CD4-positive, alpha-beta T cell (primary cell): Measurements from ENCODE around the gene FNDC1. TPM values are rescaled to one million over a fixed set of nuclear protein-coding genes. Genes with fewer than 3 reads are reported as not detected.

Experiments used
- ATAC-seq: fragments of 200-7000 bp; cut with Tn5 transposase; one replicate; pipeline ENCODE4 v1.10.0; 2022; ENCODE audit warnings: mild to moderate bottlenecking; ENCODE audit not compliant: poor library complexity
- CTCF ChIA-PET: fragments of 350-600 bp; sonication (Branson Sonifier 250); formaldehyde crosslinking; loops from one replicate; lab custom pipeline; 2021; ENCODE audit warnings: antibody characterized with exemption, inconsistent platforms; lab: Charles Lee
- POLR2A ChIA-PET: fragments of 350-600 bp; sonication (Branson Sonifier 250); formaldehyde crosslinking; loops from one replicate; lab custom pipeline; 2021; ENCODE audit warnings: antibody characterized with exemption, inconsistent platforms; lab: Charles Lee
- DNase-seq, 14 experiments: peaks; one replicate each; pipeline ENCODE4 v3.0.0-alpha.2; 2013 to 2020; ENCODE audit warnings: mixed read lengths in 2 of 14
- H3K27ac ChIP-seq, 2 donors: one replicate each; pipeline versions ENCODE4 v1.5.1 to v1.7.0; 2013; ENCODE audit warnings: low read length in 2 of 2, low read depth in 1 of 2, mild to moderate bottlenecking in 1 of 2
- H3K27me3 ChIP-seq, 2 experiments: 1 replicate in 1 of 2; 2 replicates in 1 of 2; pipeline versions ENCODE4 v1.6.1 to v1.7.0; 2013; ENCODE audit warnings: low read length in 2 of 2, control low read depth in 1 of 2, mild to moderate bottlenecking in 1 of 2, moderate library complexity in 1 of 2; ENCODE audit not compliant: insufficient read depth in 2 of 2, control insufficient read depth in 1 of 2
- H3K36me3 ChIP-seq: one replicate; pipeline ENCODE4 v1.6.1; 2013; ENCODE audit warnings: low read length, control low read depth; ENCODE audit not compliant: insufficient read depth
- H3K4me1 ChIP-seq: one replicate; pipeline ENCODE4 v1.6.1; 2013; ENCODE audit warnings: low read length, control low read depth; ENCODE audit not compliant: insufficient read depth
- H3K4me3 ChIP-seq: one replicate; pipeline ENCODE4 v1.5.1; 2013; ENCODE audit warnings: mild to moderate bottlenecking, low read length, moderate library complexity
- H3K9me3 ChIP-seq, 2 experiments: 1 replicate in 1 of 2; 2 replicates in 1 of 2; pipeline versions ENCODE4 v1.6.1 to v1.7.0; 2013; ENCODE audit warnings: low read length in 2 of 2, mild to moderate bottlenecking in 2 of 2, control low read depth in 1 of 2, moderate library complexity in 1 of 2; ENCODE audit not compliant: control insufficient read depth in 1 of 2, insufficient read depth in 1 of 2
- H3K27ac Mint-ChIP-seq: one replicate; pipeline ENCODE4 v1.8.0; 2020; ENCODE audit warnings: mixed read lengths
- H3K27me3 Mint-ChIP-seq: one replicate; pipeline ENCODE4 v1.8.0; 2021; ENCODE audit warnings: mixed read lengths
- H3K36me3 Mint-ChIP-seq: one replicate; pipeline ENCODE4 v1.8.0; 2021; ENCODE audit warnings: low read depth, mixed read lengths
- H3K4me1 Mint-ChIP-seq: one replicate; pipeline ENCODE4 v1.8.0; 2021; ENCODE audit warnings: low read depth, mixed read lengths
- H3K4me3 Mint-ChIP-seq: one replicate; pipeline ENCODE4 v1.8.0; 2020; ENCODE audit warnings: mild to moderate bottlenecking, mixed read lengths
- H3K9me3 Mint-ChIP-seq: one replicate; pipeline ENCODE4 v1.8.0; 2020; ENCODE audit warnings: mixed read lengths
- intact Hi-C, 2 experiments: fragments of 100-400 bp; cut with DNase I in 1 of 2; cut with micrococcal nuclease in 1 of 2; formaldehyde crosslinking; loops; one replicate each; pipeline versions ENCODE4 v1.15.1 to v1.9.0; 2023 to 2025; cut with DNase I, micrococcal nuclease
- total RNA-seq, 174 experiments: library from RNA in 2 of 174; stranded (reverse) in 2 of 174; gene quantifications; one replicate each; pipeline ENCODE4 v1.2.3 and lab custom pipeline; 2021 to 2026
- TF ChIP-seq, protein P1 (sequence below): fragments of 200-600 bp; IDR thresholded peaks from one replicate; pipeline ENCODE4 v1.8.0; 2022; ENCODE audit warnings: antibody characterized with exemption, mild to moderate bottlenecking

The FNDC1 gene
- total RNA-seq, 2 experiments from 2014 or later, result not detected

DNA sequence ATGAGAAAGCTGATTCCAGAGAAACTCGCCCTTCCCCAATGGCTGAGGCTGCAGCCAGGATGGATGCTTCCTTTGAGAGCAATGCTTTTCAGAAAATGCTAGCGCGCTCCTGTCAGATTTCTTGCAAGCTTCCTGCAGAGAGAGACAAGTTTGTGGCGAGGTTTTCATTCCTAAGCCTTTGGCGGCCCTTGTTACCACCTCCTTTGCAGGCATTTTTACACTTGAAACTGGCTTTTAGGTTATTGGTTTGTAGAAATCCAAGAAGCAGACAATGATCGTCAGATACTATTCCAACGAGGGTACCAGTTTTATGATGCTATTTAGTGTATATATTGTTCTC is 1.1 kb downstream of the FNDC1 start:
- peaks cover 25% of the 10 kb centered on the region for H3K4me1 Mint-ChIP-seq
- no peak for ATAC-seq
- H3K27me3 ChIP-seq, result peaks cover 39 to 77% of the 10 kb centered on the region in 2 experiments
- TF ChIP-seq, protein P1, sequence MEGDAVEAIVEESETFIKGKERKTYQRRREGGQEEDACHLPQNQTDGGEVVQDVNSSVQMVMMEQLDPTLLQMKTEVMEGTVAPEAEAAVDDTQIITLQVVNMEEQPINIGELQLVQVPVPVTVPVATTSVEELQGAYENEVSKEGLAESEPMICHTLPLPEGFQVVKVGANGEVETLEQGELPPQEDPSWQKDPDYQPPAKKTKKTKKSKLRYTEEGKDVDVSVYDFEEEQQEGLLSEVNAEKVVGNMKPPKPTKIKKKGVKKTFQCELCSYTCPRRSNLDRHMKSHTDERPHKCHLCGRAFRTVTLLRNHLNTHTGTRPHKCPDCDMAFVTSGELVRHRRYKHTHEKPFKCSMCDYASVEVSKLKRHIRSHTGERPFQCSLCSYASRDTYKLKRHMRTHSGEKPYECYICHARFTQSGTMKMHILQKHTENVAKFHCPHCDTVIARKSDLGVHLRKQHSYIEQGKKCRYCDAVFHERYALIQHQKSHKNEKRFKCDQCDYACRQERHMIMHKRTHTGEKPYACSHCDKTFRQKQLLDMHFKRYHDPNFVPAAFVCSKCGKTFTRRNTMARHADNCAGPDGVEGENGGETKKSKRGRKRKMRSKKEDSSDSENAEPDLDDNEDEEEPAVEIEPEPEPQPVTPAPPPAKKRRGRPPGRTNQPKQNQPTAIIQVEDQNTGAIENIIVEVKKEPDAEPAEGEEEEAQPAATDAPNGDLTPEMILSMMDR, result no peak
- peaks cover 21% of the 10 kb centered on the region for H3K4me1 ChIP-seq
- H3K36me3 Mint-ChIP-seq, result no peaks in the 10 kb centered on the region
- no peak overlapping the region for H3K27ac Mint-ChIP-seq
- H3K27me3 Mint-ChIP-seq, result peaks cover 88% of the 10 kb centered on the region
- no peak overlapping the region for H3K4me3 ChIP-seq
- no peak overlapping the region for H3K27ac ChIP-seq
- no peak for DNase-seq
- intact Hi-C loops, result loop anchor here in 1 of 2 experiments (5.0 to 10.0 kb wide), 2 partner anchors 1287 to 1364 kb away; no protein-coding TSS in a partner anchor
- ChIA-PET POLR2A (no interaction called here), CTCF (no interaction called here)
- H3K4me3 Mint-ChIP-seq, result peak overlapping the region; percentile 59
- H3K9me3 Mint-ChIP-seq, result no peaks in the 10 kb centered on the region
- H3K9me3 ChIP-seq, result no peaks in the 10 kb centered on the region
- no peaks in the 10 kb centered on the region for H3K36me3 ChIP-seq

DNA sequence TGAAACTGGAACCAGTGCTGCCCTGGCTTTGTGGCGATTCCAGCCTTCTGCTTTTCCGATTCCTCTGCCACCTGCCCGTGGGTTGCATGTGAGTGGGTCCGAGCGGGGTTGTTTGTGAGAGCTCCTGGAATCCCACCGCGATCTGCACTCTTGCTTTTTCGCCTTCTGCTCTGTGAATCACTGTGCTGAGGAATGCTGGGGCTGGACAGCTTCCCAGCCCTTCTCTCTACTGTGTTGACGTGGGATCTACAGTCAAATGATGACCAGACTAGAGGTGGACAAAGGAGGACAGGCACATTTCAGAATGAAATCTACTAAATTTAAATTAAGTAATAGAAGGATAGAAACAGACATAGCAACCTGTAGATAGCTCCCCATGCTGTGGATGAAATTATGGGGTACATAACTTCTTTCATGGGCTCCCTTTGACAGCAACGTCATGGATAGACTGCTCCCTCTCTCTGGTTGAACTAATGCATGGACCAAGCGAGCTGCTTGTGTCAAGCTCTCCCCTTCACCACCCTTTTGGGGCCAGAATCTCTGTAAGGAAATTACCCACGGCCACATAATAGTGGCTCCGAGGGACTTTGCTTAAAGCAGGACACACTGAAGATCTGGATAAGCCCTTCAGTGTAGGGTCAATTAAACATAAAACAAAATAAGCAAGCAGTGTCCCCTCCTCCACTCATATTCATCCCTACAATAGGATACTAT is 2.0 kb downstream of the FNDC1 start:
- Histone ChIP-seq H3K36me3 (no peaks in the 10 kb centered on the region), H3K4me1 (peaks cover 21% of the 10 kb centered on the region), H3K27me3 (peaks cover 39 to 73% of the 10 kb centered on the region in 2 experiments), H3K4me3 (no peak overlapping the region), H3K27ac (no peak overlapping the region), H3K9me3 (no peaks in the 10 kb centered on the region)
- intact Hi-C loops, result loop anchor here in 1 of 2 experiments (5.0 to 10.0 kb wide), 2 partner anchors 1286 to 1364 kb away; no protein-coding TSS in a partner anchor
- Mint-ChIP-seq H3K4me3 (no peak overlapping the region), H3K36me3 (no peaks in the 10 kb centered on the region), H3K9me3 (no peaks in the 10 kb centered on the region), H3K4me1 (peaks cover 25% of the 10 kb centered on the region), H3K27ac (no peak overlapping the region), H3K27me3 (peaks cover 86% of the 10 kb centered on the region)
- TF ChIP-seq, protein P1, result no peak
- no peak for ATAC-seq
- no peak for DNase-seq
- POLR2A ChIA-PET, result no interaction called here
- CTCF ChIA-PET, result interaction anchor here (1.1 kb wide), 1 partner anchor 12 kb away, joined by 3 read pairs; no protein-coding TSS in a partner anchor

DNA sequence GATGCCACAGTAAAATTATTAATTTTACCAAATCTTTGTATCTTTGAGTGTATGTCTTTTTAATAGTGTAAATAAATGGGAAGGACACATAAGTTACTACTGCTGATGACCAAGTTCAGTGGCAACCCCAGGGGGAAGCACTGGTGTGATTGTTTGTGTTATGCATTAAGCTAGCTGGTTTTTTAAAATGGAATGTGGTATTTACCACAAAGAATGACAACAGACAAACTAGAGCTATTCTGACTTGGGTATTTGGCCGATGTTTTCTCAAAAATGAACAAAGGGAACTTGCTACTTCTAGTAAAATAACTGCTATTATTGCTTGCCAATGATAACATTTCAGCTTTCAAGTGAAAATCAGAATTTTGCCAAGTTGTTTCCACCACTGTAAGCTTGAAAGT is 2.9 kb downstream of the FNDC1 start:
- Histone ChIP-seq H3K4me3 (no peak overlapping the region), H3K27me3 (peaks cover 39 to 70% of the 10 kb centered on the region in 2 experiments), H3K9me3 (no peaks in the 10 kb centered on the region), H3K36me3 (no peaks in the 10 kb centered on the region), H3K27ac (no peak overlapping the region), H3K4me1 (peaks cover 21% of the 10 kb centered on the region)
- no peak overlapping the region for H3K27ac Mint-ChIP-seq
- TF ChIP-seq, protein P1, result no peak
- no peaks in the 10 kb centered on the region for H3K36me3 Mint-ChIP-seq
- ATAC-seq (no peak), DNase-seq (no peak)
- ChIA-PET POLR2A (no interaction called here), CTCF (interaction anchor here (1.1 kb wide), 1 partner anchor 11 kb away, joined by 3 read pairs; no protein-coding TSS in a partner anchor)
- no peaks in the 10 kb centered on the region for H3K9me3 Mint-ChIP-seq
- peaks cover 25% of the 10 kb centered on the region for H3K4me1 Mint-ChIP-seq
- no peak overlapping the region for H3K4me3 Mint-ChIP-seq
- peaks cover 86% of the 10 kb centered on the region for H3K27me3 Mint-ChIP-seq
- intact Hi-C loops, result loop anchor here (2.0 to 10.0 kb wide), 3 partner anchors 769 to 1363 kb away; no protein-coding TSS in a partner anchor
